OCI-LY7 (cell line): ENCODE results near the gene CST9.

Experiments
- EZH2phosphoT487 ChIP-seq: fragments of 200-600 bp; sonication (generic); IDR thresholded peaks from 2 replicates; pipeline ENCODE4 v1.6.1; 2018; ENCODE audit warnings: low read depth, borderline replicate concordance, mild to moderate bottlenecking, mixed run types, antibody characterized with exemption, low read length, moderate library complexity, mixed read lengths
- TF ChIP-seq, protein P1 (sequence below): fragments of 200-600 bp; sonication (generic); conservative IDR thresholded peaks from 2 replicates; pipeline ENCODE4 v1.5.1; 2014; ENCODE audit warnings: mild to moderate bottlenecking, antibody characterized with exemption, low read length, moderate library complexity, mixed read lengths

- TF ChIP-seq, protein P1, sequence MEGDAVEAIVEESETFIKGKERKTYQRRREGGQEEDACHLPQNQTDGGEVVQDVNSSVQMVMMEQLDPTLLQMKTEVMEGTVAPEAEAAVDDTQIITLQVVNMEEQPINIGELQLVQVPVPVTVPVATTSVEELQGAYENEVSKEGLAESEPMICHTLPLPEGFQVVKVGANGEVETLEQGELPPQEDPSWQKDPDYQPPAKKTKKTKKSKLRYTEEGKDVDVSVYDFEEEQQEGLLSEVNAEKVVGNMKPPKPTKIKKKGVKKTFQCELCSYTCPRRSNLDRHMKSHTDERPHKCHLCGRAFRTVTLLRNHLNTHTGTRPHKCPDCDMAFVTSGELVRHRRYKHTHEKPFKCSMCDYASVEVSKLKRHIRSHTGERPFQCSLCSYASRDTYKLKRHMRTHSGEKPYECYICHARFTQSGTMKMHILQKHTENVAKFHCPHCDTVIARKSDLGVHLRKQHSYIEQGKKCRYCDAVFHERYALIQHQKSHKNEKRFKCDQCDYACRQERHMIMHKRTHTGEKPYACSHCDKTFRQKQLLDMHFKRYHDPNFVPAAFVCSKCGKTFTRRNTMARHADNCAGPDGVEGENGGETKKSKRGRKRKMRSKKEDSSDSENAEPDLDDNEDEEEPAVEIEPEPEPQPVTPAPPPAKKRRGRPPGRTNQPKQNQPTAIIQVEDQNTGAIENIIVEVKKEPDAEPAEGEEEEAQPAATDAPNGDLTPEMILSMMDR, result no peak
- TF ChIP-seq EZH2phosphoT487, result no peak
Measured at GRCh38 chr20:23587631-23588030, 18.1 kb downstream of the CST9 start.
